GM12878 (cell line): ENCODE measurements around the gene C5. TPM values are rescaled to one million over a fixed set of nuclear protein-coding genes. Genes with fewer than 3 reads are reported as not detected.

Source experiments
- BHLHE40 ChIP-seq, 2 experiments: fragments of 450-650 bp in 1 of 2; IDR thresholded peaks; 2 replicates each; pipeline ENCODE4 v1.6.1; 2011 to 2017; ENCODE audit warnings: low read depth in 2 of 2, borderline replicate concordance in 1 of 2, improper control_type of control experiment in 1 of 2, low read length in 1 of 2, mild to moderate bottlenecking in 1 of 2
- CHD1 ChIP-seq: IDR thresholded peaks from 2 replicates; pipeline ENCODE4 v1.6.1; 2012; ENCODE audit warnings: low read depth, low read length, improper control_type of control experiment
- CREB1 ChIP-seq: IDR thresholded peaks from 2 replicates; pipeline ENCODE4 v1.6.1; 2012; ENCODE audit warnings: low read depth, mild to moderate bottlenecking, inconsistent platforms
- HDAC2 ChIP-seq: fragments of 200-600 bp; sonication (generic); IDR thresholded peaks from 2 replicates; pipeline ENCODE4 v1.6.1; 2017
- HDAC6 ChIP-seq: fragments of 200-600 bp; sonication (generic); IDR thresholded peaks from one replicate; pipeline ENCODE4 v1.8.0; 2017; ENCODE audit warnings: antibody characterized with exemption; ENCODE audit not compliant: unreplicated experiment
- MXI1 ChIP-seq: fragments of 150-350 bp; IDR thresholded peaks from 2 replicates; pipeline ENCODE4 v1.6.1; 2011; ENCODE audit warnings: low read depth, mild to moderate bottlenecking, inconsistent platforms, low read length, improper control_type of control experiment
- NFYB ChIP-seq: IDR thresholded peaks from 2 replicates; pipeline ENCODE4 v1.6.1; 2011; ENCODE audit warnings: low read depth, mild to moderate bottlenecking, low read length, improper control_type of control experiment, moderate library complexity; ENCODE audit not compliant: insufficient read depth
- STAT1 ChIP-seq: fragments of 450-650 bp; conservative IDR thresholded peaks from 2 replicates; pipeline ENCODE4 v1.6.1; 2014; ENCODE audit warnings: antibody characterized with exemption, mild to moderate bottlenecking
- SUPT20H ChIP-seq: IDR thresholded peaks from 2 replicates; pipeline ENCODE4 v1.6.1; 2011; ENCODE audit warnings: low read depth, mild to moderate bottlenecking, low read length, moderate library complexity, borderline replicate concordance; ENCODE audit not compliant: control insufficient read depth
- TAF1 ChIP-seq: IDR thresholded peaks from 2 replicates; pipeline ENCODE4 v1.6.1; 2011; ENCODE audit warnings: mild to moderate bottlenecking, low read depth, low read length, borderline replicate concordance
- WRNIP1 ChIP-seq: IDR thresholded peaks from 2 replicates; pipeline ENCODE4 v1.6.1; 2011; ENCODE audit warnings: low read depth, low read length, improper control_type of control experiment, borderline replicate concordance
- polyA plus RNA-seq, 11 experiments: library from polyadenylated mRNA; depleted of rRNA in 4 of 11; unstranded in 6 of 11; stranded (reverse) in 5 of 11; fragments of >200 nt; fragmentation: Nextera tagmentation in 4 of 11; fragmentation: Illumina TruSeq in 1 of 11; extraction: Ambion mirVana in 4 of 11; extraction: Trizol in 1 of 11; gene quantifications; 1 replicate in 1 of 11; 2 replicates in 10 of 11; pipeline versions ENCODE4 v1.2.1 to v1.2.3, GENCODE V29; 2011 to 2016; ENCODE audit warnings: inconsistent platforms in 2 of 11, missing spikeins in 2 of 11, low read depth in 1 of 11
- total RNA-seq, 4 experiments: library from RNA; depleted of rRNA in 3 of 4; stranded (reverse); fragments of >200 nt in 3 of 4; fragmentation: Illumina TruSeq in 1 of 4; extraction: Trizol in 1 of 4; gene quantifications; 2 replicates each; pipeline versions ENCODE4 v1.2.1 to v1.2.3, GENCODE V29; 2013 to 2021
- TF ChIP-seq, protein P1 (sequence below): fragments of 450-650 bp; IDR thresholded peaks from 2 replicates; pipeline ENCODE4 v1.6.1; 2017; ENCODE audit warnings: borderline replicate concordance
- TF ChIP-seq, protein P2 (sequence below): fragments of 450-650 bp; formaldehyde crosslinking; IDR thresholded peaks from 2 replicates; pipeline ENCODE4 v1.4.0; 2020; ENCODE audit warnings: mild to moderate bottlenecking, moderate library complexity
- TF ChIP-seq, protein P3 (sequence below): fragments of 150-350 bp; IDR thresholded peaks from 2 replicates; pipeline ENCODE4 v1.6.1; 2014; ENCODE audit warnings: mild to moderate bottlenecking, low read depth, low read length
- TF ChIP-seq, protein P4 (sequence below): fragments of 450-650 bp; IDR thresholded peaks from 2 replicates; pipeline ENCODE4 v1.6.1; 2017; ENCODE audit warnings: mild to moderate bottlenecking, moderate library complexity

C5 gene
- total and polyA plus RNA-seq, 10 of the 15 experiments (the other 5 are each of a cell fraction or from before 2014, with no cell fraction given): 0.39 to 2.2 (median 1.2) TPM

DNA sequence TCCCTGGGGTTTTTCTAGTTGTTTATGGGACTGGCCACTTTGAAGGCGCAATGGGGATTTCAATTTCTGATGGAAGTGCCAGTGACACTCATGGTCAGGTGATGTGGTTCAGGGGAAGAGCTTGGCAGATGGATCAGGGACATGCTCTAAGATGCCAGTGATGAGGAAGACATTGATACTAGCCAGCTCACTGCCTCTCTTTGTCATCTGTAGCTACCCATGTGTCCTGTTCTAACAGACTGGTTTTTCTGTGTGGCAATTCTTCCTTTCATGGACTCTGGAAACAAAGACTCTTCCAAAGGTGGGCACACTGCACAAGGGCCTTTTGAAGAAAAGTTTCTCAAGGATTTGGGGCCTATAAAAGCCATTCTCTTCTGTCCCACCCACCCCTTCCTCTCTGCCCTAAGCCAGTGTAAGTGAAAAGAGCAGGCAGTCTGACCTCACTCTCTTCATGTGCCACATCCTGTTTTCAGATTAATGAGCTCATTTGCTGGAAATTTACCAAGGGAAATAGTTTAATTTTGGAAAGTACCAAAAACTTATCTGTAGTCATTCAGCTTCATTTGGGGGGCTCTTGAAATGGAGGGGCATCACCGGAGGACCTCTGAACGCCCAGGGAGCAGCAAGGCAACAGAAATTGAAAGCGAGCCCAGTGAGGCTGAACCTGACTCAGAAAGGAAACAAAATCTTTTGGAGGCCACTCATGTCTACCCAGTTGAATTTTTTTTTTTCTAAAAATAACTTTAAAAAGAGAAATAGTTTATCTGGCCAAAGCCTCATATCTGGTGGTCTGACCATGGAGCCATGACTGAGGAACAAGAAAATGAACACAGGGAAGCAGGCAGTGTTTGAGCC lies 118.6 kb downstream of the C5 start (continued):
- peak; percentile 63; the same call in 1 of the 2 replicates for TF ChIP-seq TAF1
- no peak for TF ChIP-seq STAT1
- TF ChIP-seq MXI1: peak; percentile 74
- TF ChIP-seq, protein P1, sequence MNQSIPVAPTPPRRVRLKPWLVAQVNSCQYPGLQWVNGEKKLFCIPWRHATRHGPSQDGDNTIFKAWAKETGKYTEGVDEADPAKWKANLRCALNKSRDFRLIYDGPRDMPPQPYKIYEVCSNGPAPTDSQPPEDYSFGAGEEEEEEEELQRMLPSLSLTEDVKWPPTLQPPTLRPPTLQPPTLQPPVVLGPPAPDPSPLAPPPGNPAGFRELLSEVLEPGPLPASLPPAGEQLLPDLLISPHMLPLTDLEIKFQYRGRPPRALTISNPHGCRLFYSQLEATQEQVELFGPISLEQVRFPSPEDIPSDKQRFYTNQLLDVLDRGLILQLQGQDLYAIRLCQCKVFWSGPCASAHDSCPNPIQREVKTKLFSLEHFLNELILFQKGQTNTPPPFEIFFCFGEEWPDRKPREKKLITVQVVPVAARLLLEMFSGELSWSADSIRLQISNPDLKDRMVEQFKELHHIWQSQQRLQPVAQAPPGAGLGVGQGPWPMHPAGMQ: no peak
- TF ChIP-seq HDAC6: no peak
- no peak for TF ChIP-seq SUPT20H
- TF ChIP-seq CHD1: no peak
- TF ChIP-seq, protein P2, sequence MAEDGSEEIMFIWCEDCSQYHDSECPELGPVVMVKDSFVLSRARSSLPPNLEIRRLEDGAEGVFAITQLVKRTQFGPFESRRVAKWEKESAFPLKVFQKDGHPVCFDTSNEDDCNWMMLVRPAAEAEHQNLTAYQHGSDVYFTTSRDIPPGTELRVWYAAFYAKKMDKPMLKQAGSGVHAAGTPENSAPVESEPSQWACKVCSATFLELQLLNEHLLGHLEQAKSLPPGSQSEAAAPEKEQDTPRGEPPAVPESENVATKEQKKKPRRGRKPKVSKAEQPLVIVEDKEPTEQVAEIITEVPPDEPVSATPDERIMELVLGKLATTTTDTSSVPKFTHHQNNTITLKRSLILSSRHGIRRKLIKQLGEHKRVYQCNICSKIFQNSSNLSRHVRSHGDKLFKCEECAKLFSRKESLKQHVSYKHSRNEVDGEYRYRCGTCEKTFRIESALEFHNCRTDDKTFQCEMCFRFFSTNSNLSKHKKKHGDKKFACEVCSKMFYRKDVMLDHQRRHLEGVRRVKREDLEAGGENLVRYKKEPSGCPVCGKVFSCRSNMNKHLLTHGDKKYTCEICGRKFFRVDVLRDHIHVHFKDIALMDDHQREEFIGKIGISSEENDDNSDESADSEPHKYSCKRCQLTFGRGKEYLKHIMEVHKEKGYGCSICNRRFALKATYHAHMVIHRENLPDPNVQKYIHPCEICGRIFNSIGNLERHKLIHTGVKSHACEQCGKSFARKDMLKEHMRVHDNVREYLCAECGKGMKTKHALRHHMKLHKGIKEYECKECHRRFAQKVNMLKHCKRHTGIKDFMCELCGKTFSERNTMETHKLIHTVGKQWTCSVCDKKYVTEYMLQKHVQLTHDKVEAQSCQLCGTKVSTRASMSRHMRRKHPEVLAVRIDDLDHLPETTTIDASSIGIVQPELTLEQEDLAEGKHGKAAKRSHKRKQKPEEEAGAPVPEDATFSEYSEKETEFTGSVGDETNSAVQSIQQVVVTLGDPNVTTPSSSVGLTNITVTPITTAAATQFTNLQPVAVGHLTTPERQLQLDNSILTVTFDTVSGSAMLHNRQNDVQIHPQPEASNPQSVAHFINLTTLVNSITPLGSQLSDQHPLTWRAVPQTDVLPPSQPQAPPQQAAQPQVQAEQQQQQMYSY (CRISPR knock-in tag): no peak
- TF ChIP-seq, protein P3, sequence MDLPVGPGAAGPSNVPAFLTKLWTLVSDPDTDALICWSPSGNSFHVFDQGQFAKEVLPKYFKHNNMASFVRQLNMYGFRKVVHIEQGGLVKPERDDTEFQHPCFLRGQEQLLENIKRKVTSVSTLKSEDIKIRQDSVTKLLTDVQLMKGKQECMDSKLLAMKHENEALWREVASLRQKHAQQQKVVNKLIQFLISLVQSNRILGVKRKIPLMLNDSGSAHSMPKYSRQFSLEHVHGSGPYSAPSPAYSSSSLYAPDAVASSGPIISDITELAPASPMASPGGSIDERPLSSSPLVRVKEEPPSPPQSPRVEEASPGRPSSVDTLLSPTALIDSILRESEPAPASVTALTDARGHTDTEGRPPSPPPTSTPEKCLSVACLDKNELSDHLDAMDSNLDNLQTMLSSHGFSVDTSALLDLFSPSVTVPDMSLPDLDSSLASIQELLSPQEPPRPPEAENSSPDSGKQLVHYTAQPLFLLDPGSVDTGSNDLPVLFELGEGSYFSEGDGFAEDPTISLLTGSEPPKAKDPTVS: no peak
- no peak for TF ChIP-seq HDAC2
- TF ChIP-seq WRNIP1: 0 out of 2 replicates have a peak, but pooled peaks have one; percentile 91
- TF ChIP-seq, protein P4, sequence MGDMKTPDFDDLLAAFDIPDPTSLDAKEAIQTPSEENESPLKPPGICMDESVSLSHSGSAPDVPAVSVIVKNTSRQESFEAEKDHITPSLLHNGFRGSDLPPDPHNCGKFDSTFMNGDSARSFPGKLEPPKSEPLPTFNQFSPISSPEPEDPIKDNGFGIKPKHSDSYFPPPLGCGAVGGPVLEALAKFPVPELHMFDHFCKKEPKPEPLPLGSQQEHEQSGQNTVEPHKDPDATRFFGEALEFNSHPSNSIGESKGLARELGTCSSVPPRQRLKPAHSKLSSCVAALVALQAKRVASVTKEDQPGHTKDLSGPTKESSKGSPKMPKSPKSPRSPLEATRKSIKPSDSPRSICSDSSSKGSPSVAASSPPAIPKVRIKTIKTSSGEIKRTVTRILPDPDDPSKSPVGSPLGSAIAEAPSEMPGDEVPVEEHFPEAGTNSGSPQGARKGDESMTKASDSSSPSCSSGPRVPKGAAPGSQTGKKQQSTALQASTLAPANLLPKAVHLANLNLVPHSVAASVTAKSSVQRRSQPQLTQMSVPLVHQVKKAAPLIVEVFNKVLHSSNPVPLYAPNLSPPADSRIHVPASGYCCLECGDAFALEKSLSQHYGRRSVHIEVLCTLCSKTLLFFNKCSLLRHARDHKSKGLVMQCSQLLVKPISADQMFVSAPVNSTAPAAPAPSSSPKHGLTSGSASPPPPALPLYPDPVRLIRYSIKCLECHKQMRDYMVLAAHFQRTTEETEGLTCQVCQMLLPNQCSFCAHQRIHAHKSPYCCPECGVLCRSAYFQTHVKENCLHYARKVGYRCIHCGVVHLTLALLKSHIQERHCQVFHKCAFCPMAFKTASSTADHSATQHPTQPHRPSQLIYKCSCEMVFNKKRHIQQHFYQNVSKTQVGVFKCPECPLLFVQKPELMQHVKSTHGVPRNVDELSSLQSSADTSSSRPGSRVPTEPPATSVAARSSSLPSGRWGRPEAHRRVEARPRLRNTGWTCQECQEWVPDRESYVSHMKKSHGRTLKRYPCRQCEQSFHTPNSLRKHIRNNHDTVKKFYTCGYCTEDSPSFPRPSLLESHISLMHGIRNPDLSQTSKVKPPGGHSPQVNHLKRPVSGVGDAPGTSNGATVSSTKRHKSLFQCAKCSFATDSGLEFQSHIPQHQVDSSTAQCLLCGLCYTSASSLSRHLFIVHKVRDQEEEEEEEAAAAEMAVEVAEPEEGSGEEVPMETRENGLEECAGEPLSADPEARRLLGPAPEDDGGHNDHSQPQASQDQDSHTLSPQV: 0 out of 2 replicates have a peak, but pooled peaks have one; percentile 13
- TF ChIP-seq BHLHE40 (IDR thresholded peaks at IDR 0.05; ENCODE audit: borderline replicate concordance in 1 of 2, low read depth in 2 of 2, low read length in 1 of 2): peak; percentile 78 to 80
- no peak for TF ChIP-seq CREB1
- TF ChIP-seq NFYB: 0 out of 2 replicates have a peak, but pooled peaks have one; percentile 6
